ENCODE data around the gene SEC23B.

- TF ChIP-seq POLR2AphosphoS5 (IDR thresholded peaks at IDR 0.05; ENCODE audit: low read depth, low read length) (no peak), POLR2A (IDR thresholded peaks at IDR 0.05; ENCODE audit: control extremely low read depth in 1 of 2, low read depth in 2 of 2, low read length in 2 of 2) (no peak), CREB1 (IDR thresholded peaks at IDR 0.05) (no peak), ATF3 (IDR thresholded peaks at IDR 0.05; ENCODE audit: insufficient read depth, low read depth, low read length) (no peak), SIX5 (IDR thresholded peaks at IDR 0.05; ENCODE audit: low read depth, low read length) (no peak), CTCF (IDR thresholded peaks at IDR 0.05; ENCODE audit: control extremely low read depth in 1 of 3, insufficient read depth in 1 of 3, low read depth in 1 of 3, low read length in 3 of 3) (no peak), HDAC6 (IDR thresholded peaks at IDR 0.05; ENCODE audit: low read depth, low read length) (no peak)
Observed at GRCh38 chr20:18504479-18505060, 3.2 kb upstream of the SEC23B start.

Measured in H1 (cell line).